ENCODE data around the gene FGF8. TPM values are rescaled to one million over a fixed set of nuclear protein-coding genes. Genes with fewer than 3 reads are reported as not detected.

The FGF8 gene
- total and polyA plus RNA-seq, 2 of the 8 experiments (the other 6 are each of a cell fraction or from before 2014, with no cell fraction given), result 1.1 to 3.9 TPM

DNA sequence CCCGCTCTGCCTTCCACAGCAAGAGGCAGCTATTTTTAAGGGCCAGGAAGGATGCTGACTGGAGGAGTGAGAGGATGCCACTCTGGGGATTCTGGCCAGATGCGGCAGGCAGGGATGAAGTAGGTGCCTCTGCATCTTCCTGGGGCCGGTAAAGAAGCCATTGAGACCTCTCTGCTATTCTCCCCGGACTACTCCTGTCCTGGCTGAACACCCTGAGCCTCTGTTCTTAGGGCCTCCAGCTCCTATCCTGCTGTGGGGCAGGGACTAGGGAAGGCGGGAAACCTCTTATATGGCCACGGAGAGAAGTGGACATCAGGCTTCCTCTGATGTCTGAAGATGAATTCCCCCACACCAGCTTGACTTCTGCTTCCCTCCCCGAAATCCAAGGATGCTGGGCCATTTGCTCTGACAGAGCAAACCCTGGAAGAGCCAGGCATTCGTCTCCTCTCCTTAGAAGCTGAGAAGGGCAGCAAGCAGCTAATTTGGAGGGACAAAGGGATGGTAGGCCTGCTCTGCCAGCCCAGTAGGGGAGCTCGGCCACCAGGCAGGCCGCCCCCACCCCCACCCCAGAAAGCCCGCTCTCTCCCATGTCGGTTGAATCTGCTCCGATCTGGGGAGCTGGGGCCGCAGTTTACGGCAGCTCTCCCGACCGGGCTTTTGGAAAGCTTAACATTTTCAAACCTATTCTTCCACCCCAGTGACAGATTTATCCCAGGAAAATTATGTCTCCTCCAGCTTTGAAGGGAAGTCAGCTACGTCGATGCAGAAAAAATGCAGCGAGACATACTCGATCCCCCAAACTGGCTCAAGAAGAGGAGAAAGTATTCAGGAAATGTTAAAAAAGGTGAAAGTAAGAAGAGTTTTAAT is 2.8 kb downstream of the FGF8 start:
- DNase-seq (ENCODE audit: low read depth in 1 of 2, low spot score in 2 of 2) (peak in 1 of 2 experiments; percentile 50), FAIRE-seq (no peak)
- H3K27me3 ChIP-seq (replicated peaks in 1 of 4; ENCODE audit: control insufficient read depth in 3 of 4, extremely low read depth in 1 of 4, insufficient read depth in 3 of 4, low read length in 3 of 4), result peaks cover 45 to 67% (median 63%) of the 10 kb centered on the region in 4 experiments
- peaks cover 16 to 36% (median 26%) of the 10 kb centered on the region in 4 experiments for H3K4me1 ChIP-seq (replicated peaks in 1 of 4; ENCODE audit: control insufficient read depth in 3 of 4, insufficient read depth in 4 of 4, low read length in 3 of 4)
- H2AK5ac ChIP-seq (ENCODE audit: low read depth, low read length), result peak overlapping the region; percentile 75; the same call in 1 of the 2 replicates
- H3K4me2 ChIP-seq (ENCODE audit: insufficient read depth in 1 of 2, low read depth in 2 of 2, low read length in 2 of 2), result peak overlapping the region; percentile 47 to 76
- H3K79me2 ChIP-seq (ENCODE audit: control insufficient read depth in 1 of 2, insufficient read depth in 2 of 2, low read length in 2 of 2), result no peaks in the 10 kb centered on the region
- H3K56ac ChIP-seq (replicated peaks; ENCODE audit: insufficient read length, low read depth, low read length), result no peak overlapping the region
- no peaks in the 10 kb centered on the region for H3K79me1 ChIP-seq (ENCODE audit: low read depth, low read length)
- no peak overlapping the region; the same call in 1 of the 2 replicates for H4K8ac ChIP-seq (ENCODE audit: extremely low read depth, insufficient read depth, low read length)
- H4K20me1 ChIP-seq (replicated peaks in 1 of 2; ENCODE audit: control insufficient read depth in 1 of 2, insufficient read depth in 2 of 2, low read length in 2 of 2), result peaks cover 0 to 14% of the 10 kb centered on the region in 2 experiments
- no peak overlapping the region for H3K14ac ChIP-seq (ENCODE audit: insufficient read length)
- H3K9me3 ChIP-seq (ENCODE audit: insufficient read depth in 2 of 2, low read depth in 1 of 2, low read length in 1 of 2), result no peaks in the 10 kb centered on the region
- no peak overlapping the region for H2BK120ac ChIP-seq (replicated peaks; ENCODE audit: low read depth, low read length)
- 23% methylated on average over 21 of the region's 21 CpGs; no CpG with 5 or more reads in 1 of the 2 experiments for WGBS, 2 experiments (ENCODE audit: extremely low coverage in 1 of 2, insufficient coverage in 1 of 2, insufficient read length in 1 of 2, insufficient replicate concordance in 2 of 2, low coverage in 1 of 2, low lambda C conversion rate in 2 of 2, missing lambda C conversion rate in 1 of 2)
- H3K4me3 ChIP-seq (ENCODE audit: extremely low read depth in 1 of 4, insufficient read depth in 2 of 4, low read depth in 3 of 4, low read length in 4 of 4), result peak overlapping the region; percentile 1 to 54 (median 6); a peak in 5 of 8 replicates
- H2BK15ac ChIP-seq (ENCODE audit: low read length), result peak overlapping the region; percentile 88; the same call in 1 of the 2 replicates
- H3K36me3 ChIP-seq (ENCODE audit: control insufficient read depth in 2 of 4, insufficient read depth in 4 of 4, low read length in 3 of 4), result no peaks in the 10 kb centered on the region; a peak in 1 of 8 replicates
- CTCF ChIA-PET (ENCODE audit: partially characterized antibody), result interaction anchor here (0.7 to 9.2 kb wide), 17 partner anchors 11 to 631 kb away, joined by 3 to 100 read pairs (median 4); partner anchors contain the start of genes NPM3 and POLL
- peak overlapping the region; percentile 25; the same call in 1 of the 2 replicates for H3K18ac ChIP-seq (ENCODE audit: extremely low read depth, low read length)
- no peak overlapping the region for H2AFZ ChIP-seq (ENCODE audit: low read length)
- H3K27ac ChIP-seq (ENCODE audit: low read depth, low read length), result no peak overlapping the region
- POLR2A ChIA-PET (ENCODE audit: partially characterized antibody), result interaction anchor here (0.6 to 4.7 kb wide), 10 partner anchors 10 to 195 kb away, joined by 3 to 19 read pairs (median 4); partner anchors contain the start of genes FBXW4, NPM3 and OGA
- H3K4ac ChIP-seq (replicated peaks; ENCODE audit: insufficient read length, low read depth, low read length), result peak overlapping the region; percentile 74
- H4K91ac ChIP-seq (replicated peaks; ENCODE audit: insufficient read length, low read length), result peak overlapping the region; percentile 6
- H2BK20ac ChIP-seq (ENCODE audit: low read length), result peak overlapping the region; percentile 95; the same call in 1 of the 2 replicates
- H3K23ac ChIP-seq (ENCODE audit: insufficient read length), result no peak overlapping the region
- no peak overlapping the region; the same call in 1 of the 2 replicates for H2BK5ac ChIP-seq (ENCODE audit: low read depth, low read length)
- H3K9ac ChIP-seq (replicated peaks in 1 of 4; ENCODE audit: extremely low read depth in 1 of 4, low read depth in 3 of 4, low read length in 3 of 4), result no peak overlapping the region
- H2BK12ac ChIP-seq (ENCODE audit: low read depth, low read length), result peak overlapping the region; percentile 77; the same call in 1 of the 2 replicates
- no peak overlapping the region for H4K5ac ChIP-seq (ENCODE audit: insufficient read length, low read depth, low read length)
- TF ChIP-seq EZH2 (IDR thresholded peaks at IDR 0.05; ENCODE audit: low read depth, low read length, severe bottlenecking) (peak; percentile 34), SUZ12 (IDR thresholded peaks at IDR 0.05; ENCODE audit: low read length) (peak; percentile 36), JUN (IDR thresholded peaks at IDR 0.05; ENCODE audit: low read depth, low read length) (no peak), SP2 (IDR thresholded peaks at IDR 0.05; ENCODE audit: low read length) (no peak), TEAD4 (IDR thresholded peaks at IDR 0.05; ENCODE audit: low read depth, low read length) (no peak), ASH2L (IDR thresholded peaks at IDR 0.05; ENCODE audit: low read length) (peak; percentile 19)
- TF ChIP-seq, protein P1, sequence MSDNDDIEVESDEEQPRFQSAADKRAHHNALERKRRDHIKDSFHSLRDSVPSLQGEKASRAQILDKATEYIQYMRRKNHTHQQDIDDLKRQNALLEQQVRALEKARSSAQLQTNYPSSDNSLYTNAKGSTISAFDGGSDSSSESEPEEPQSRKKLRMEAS (IDR thresholded peaks at IDR 0.05), result 0 out of 2 replicates have a peak, but pooled peaks have one; percentile 17
- TF ChIP-seq, protein P2, sequence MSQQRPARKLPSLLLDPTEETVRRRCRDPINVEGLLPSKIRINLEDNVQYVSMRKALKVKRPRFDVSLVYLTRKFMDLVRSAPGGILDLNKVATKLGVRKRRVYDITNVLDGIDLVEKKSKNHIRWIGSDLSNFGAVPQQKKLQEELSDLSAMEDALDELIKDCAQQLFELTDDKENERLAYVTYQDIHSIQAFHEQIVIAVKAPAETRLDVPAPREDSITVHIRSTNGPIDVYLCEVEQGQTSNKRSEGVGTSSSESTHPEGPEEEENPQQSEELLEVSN (IDR thresholded peaks at IDR 0.05), result peak; percentile 15; the same call in 1 of the 2 replicates
- peaks cover 4% of the 10 kb centered on the region; the same call in 1 of the 2 replicates for H3K23me2 ChIP-seq (ENCODE audit: low read depth, low read length)

All from H1 (cell line).